Peyer's patch (tissue), 4 donors: ENCODE results near the gene MACROH2A1.

Source experiments
- POLR2A ChIP-seq, 2 donors: fragments of 450-650 bp; IDR thresholded peaks; one replicate each; pipeline ENCODE4 v1.5.1; 2017; ENCODE audit warnings: antibody characterized with exemption in 2 of 2, mild to moderate bottlenecking in 2 of 2, moderate library complexity in 2 of 2
- TF ChIP-seq, protein P1 (sequence below), 6 experiments: fragments of 450-650 bp in 4 of 6; fragments of 200-600 bp in 2 of 6; sonication (generic) in 1 of 6; IDR thresholded peaks; one replicate each; pipeline ENCODE4 v1.5.1; 2017 to 2019; ENCODE audit warnings: antibody characterized with exemption in 6 of 6, mild to moderate bottlenecking in 3 of 6, moderate library complexity in 1 of 6

DNA sequence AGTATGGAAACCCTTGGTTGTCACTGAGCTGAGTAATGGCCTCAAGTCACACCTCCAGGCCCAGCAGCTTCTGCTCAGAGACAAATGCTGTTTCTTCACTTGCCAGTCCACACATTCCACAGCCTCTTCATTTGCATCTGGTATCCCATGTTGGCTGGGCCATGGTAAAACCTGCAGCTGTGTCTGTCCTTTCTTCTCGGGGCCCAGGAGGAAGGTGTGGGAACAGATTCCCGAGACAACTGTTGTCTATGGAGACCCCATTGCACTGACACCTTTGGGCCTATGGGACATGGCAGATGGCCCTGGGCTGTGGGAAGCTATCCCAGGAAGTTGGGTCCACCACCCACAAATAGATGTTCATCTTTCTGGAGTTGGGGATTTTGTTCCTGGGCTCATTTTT, 85.1 kb downstream of the MACROH2A1 start:
- TF ChIP-seq, protein P1, sequence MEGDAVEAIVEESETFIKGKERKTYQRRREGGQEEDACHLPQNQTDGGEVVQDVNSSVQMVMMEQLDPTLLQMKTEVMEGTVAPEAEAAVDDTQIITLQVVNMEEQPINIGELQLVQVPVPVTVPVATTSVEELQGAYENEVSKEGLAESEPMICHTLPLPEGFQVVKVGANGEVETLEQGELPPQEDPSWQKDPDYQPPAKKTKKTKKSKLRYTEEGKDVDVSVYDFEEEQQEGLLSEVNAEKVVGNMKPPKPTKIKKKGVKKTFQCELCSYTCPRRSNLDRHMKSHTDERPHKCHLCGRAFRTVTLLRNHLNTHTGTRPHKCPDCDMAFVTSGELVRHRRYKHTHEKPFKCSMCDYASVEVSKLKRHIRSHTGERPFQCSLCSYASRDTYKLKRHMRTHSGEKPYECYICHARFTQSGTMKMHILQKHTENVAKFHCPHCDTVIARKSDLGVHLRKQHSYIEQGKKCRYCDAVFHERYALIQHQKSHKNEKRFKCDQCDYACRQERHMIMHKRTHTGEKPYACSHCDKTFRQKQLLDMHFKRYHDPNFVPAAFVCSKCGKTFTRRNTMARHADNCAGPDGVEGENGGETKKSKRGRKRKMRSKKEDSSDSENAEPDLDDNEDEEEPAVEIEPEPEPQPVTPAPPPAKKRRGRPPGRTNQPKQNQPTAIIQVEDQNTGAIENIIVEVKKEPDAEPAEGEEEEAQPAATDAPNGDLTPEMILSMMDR (IDR thresholded peaks at IDR 0.05): no peak
- no peak for TF ChIP-seq POLR2A (IDR thresholded peaks at IDR 0.05)
